OCI-LY7 (cell line): ENCODE results near the gene SLC12A3. TPM values are rescaled to one million over a fixed set of nuclear protein-coding genes. Genes with fewer than 3 reads are reported as not detected.

ENCODE experiments used
- BruUV-seq: library from RNA; stranded (reverse); fragments of 400-500 nt; replicated peaks from 2 replicates; lab custom pipeline; 2021; lab: Mats Ljungman, UMichigan
- CTCF ChIA-PET: fragments of 300-600 bp; sonication (Branson Sonifier 250); formaldehyde crosslinking; loops from one replicate; lab custom pipeline; 2022; ENCODE audit warnings: antibody characterized with exemption; ENCODE audit not compliant: unreplicated experiment; lab: Charles Lee
- POLR2A ChIA-PET: fragments of 300-600 bp; sonication (Branson Sonifier 250); formaldehyde crosslinking; loops from one replicate; lab custom pipeline; 2022; ENCODE audit warnings: antibody characterized with exemption; lab: Charles Lee
- DNase-seq: peaks from one replicate; pipeline ENCODE4 v3.0.0-alpha.2; 2015; ENCODE audit warnings: low spot score
- H2AFZ ChIP-seq: fragments of 200-600 bp; sonication (generic), shearing (Covaris generic); 2 replicates; pipeline ENCODE4 v1.6.1; 2014; ENCODE audit warnings: mild to moderate bottlenecking, antibody characterized with exemption, low read length, moderate library complexity
- H3K27ac ChIP-seq: fragments of 200-600 bp; sonication (generic); 2 replicates; pipeline ENCODE4 v1.5.1; 2014; ENCODE audit warnings: mixed run types, low read depth, mild to moderate bottlenecking, moderate library complexity, low read length, inconsistent platforms; ENCODE audit not compliant: poor library complexity, severe bottlenecking
- H3K36me3 ChIP-seq: fragments of 200-600 bp; sonication (generic); 2 replicates; pipeline ENCODE4 v1.6.1; 2014; ENCODE audit warnings: mild to moderate bottlenecking, antibody characterized with exemption, low read length, moderate library complexity, mixed read lengths; ENCODE audit not compliant: insufficient read depth
- H3K4me1 ChIP-seq: fragments of 200-600 bp; sonication (generic); 2 replicates; pipeline ENCODE4 v1.5.1; 2014; ENCODE audit warnings: mild to moderate bottlenecking, low read length; ENCODE audit not compliant: insufficient read depth, poor library complexity, severe bottlenecking
- H3K4me2 ChIP-seq: fragments of 200-600 bp; sonication (generic); 2 replicates; pipeline ENCODE4 v1.6.1; 2014; ENCODE audit warnings: mild to moderate bottlenecking, low read length
- H3K4me3 ChIP-seq: fragments of 200-600 bp; sonication (generic); 2 replicates; pipeline ENCODE4 v1.5.1; 2014; ENCODE audit warnings: mild to moderate bottlenecking, low read depth, low read length; ENCODE audit not compliant: poor library complexity, severe bottlenecking
- H3K79me2 ChIP-seq: fragments of 200-600 bp; sonication (generic); 2 replicates; pipeline ENCODE4 v1.6.1; 2016; ENCODE audit warnings: low read depth, mild to moderate bottlenecking, low read length, moderate library complexity, mixed read lengths; ENCODE audit not compliant: insufficient read depth
- H3K9me2 ChIP-seq: fragments of 200-600 bp; sonication (generic); 2 replicates; pipeline ENCODE4 v1.6.1; 2016; ENCODE audit warnings: mild to moderate bottlenecking, low read length, mixed read lengths; ENCODE audit not compliant: insufficient read depth
- H3K9me3 ChIP-seq: fragments of 200-600 bp; sonication (generic); 2 replicates; pipeline ENCODE4 v1.6.1; 2014; ENCODE audit warnings: mild to moderate bottlenecking, mixed run types, low read length, mixed read lengths
- H4K20me1 ChIP-seq: fragments of 200-600 bp; sonication (generic); 2 replicates; pipeline ENCODE4 v1.6.1; 2014; ENCODE audit warnings: mild to moderate bottlenecking, antibody characterized with exemption, low read length, moderate library complexity, mixed read lengths; ENCODE audit not compliant: insufficient read depth
- EZH2phosphoT487 ChIP-seq: fragments of 200-600 bp; sonication (generic); IDR thresholded peaks from 2 replicates; pipeline ENCODE4 v1.6.1; 2018; ENCODE audit warnings: low read depth, borderline replicate concordance, mild to moderate bottlenecking, mixed run types, antibody characterized with exemption, low read length, moderate library complexity, mixed read lengths
- intact Hi-C: fragments of 100-400 bp; cut with micrococcal nuclease; formaldehyde crosslinking; loops from one replicate; pipeline ENCODE4 v1.10.0; 2022; ENCODE audit not compliant: unreplicated experiment
- total RNA-seq, 2 experiments: library from RNA; depleted of rRNA in 1 of 2; stranded (reverse); fragments of >200 nt in 1 of 2; shearing (Covaris generic) in 1 of 2; gene quantifications; 2 replicates each; pipeline ENCODE4 v1.2.3, GENCODE V29; 2014 to 2022
- TF ChIP-seq, protein P1 (sequence below): fragments of 200-600 bp; sonication (generic); conservative IDR thresholded peaks from 2 replicates; pipeline ENCODE4 v1.5.1; 2014; ENCODE audit warnings: mild to moderate bottlenecking, antibody characterized with exemption, low read length, moderate library complexity, mixed read lengths

Gene SLC12A3
- total RNA-seq, 2 experiments from 2014 or later = 0.25 to 0.88 TPM

DNA sequence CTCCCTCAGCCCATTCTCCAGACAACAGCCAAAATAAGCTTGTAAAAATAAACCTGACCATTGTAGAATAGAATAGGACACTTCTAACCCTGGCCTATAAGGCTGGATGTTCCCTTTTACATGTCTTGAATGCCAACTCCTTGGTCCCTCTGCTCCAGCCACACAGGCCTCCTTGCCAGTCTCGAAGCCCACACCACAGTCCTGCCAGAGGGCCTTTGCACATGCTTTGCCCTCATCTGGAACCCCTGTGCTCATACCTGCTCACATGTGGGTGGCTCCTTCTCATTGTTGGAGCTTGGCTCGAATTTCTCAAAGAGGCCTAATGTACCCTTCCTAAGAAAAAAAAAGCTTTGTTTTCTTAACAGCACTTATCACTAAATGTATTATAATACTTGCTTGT is 5.4 kb upstream of the SLC12A3 start:
- H2AFZ ChIP-seq = peak overlapping the region; percentile 68; the same call in 1 of the 2 replicates
- no peaks in the 10 kb centered on the region for H3K79me2 ChIP-seq
- ChIA-PET CTCF (interaction anchor here (0.9 to 1.5 kb wide), 2 partner anchors 10 to 22 kb away, joined by 3 to 4 read pairs; no protein-coding TSS in a partner anchor), POLR2A (interaction anchor here (0.5 to 2.2 kb wide), 12 partner anchors 8 to 159 kb away, joined by 3 to 10 read pairs (median 3); no protein-coding TSS in a partner anchor)
- H3K9me3 ChIP-seq = no peaks in the 10 kb centered on the region
- intact Hi-C loops = loop anchor here (5.0 kb wide), 1 partner anchor 183 kb away; no protein-coding TSS in a partner anchor
- H3K4me1 ChIP-seq = peaks cover 47% of the 10 kb centered on the region
- DNase-seq = no peak
- TF ChIP-seq, protein P1, sequence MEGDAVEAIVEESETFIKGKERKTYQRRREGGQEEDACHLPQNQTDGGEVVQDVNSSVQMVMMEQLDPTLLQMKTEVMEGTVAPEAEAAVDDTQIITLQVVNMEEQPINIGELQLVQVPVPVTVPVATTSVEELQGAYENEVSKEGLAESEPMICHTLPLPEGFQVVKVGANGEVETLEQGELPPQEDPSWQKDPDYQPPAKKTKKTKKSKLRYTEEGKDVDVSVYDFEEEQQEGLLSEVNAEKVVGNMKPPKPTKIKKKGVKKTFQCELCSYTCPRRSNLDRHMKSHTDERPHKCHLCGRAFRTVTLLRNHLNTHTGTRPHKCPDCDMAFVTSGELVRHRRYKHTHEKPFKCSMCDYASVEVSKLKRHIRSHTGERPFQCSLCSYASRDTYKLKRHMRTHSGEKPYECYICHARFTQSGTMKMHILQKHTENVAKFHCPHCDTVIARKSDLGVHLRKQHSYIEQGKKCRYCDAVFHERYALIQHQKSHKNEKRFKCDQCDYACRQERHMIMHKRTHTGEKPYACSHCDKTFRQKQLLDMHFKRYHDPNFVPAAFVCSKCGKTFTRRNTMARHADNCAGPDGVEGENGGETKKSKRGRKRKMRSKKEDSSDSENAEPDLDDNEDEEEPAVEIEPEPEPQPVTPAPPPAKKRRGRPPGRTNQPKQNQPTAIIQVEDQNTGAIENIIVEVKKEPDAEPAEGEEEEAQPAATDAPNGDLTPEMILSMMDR = no peak
- TF ChIP-seq EZH2phosphoT487 = no peak
- no peaks in the 10 kb centered on the region for H4K20me1 ChIP-seq
- no peaks in the 10 kb centered on the region for H3K36me3 ChIP-seq
- peak overlapping the region; percentile 48 for H3K4me3 ChIP-seq
- peak overlapping the region; percentile 75 for H3K4me2 ChIP-seq
- no peaks in the 10 kb centered on the region for H3K9me2 ChIP-seq
- H3K27ac ChIP-seq = peak overlapping the region; percentile 85
- BruUV-seq = no TSS peak

DNA sequence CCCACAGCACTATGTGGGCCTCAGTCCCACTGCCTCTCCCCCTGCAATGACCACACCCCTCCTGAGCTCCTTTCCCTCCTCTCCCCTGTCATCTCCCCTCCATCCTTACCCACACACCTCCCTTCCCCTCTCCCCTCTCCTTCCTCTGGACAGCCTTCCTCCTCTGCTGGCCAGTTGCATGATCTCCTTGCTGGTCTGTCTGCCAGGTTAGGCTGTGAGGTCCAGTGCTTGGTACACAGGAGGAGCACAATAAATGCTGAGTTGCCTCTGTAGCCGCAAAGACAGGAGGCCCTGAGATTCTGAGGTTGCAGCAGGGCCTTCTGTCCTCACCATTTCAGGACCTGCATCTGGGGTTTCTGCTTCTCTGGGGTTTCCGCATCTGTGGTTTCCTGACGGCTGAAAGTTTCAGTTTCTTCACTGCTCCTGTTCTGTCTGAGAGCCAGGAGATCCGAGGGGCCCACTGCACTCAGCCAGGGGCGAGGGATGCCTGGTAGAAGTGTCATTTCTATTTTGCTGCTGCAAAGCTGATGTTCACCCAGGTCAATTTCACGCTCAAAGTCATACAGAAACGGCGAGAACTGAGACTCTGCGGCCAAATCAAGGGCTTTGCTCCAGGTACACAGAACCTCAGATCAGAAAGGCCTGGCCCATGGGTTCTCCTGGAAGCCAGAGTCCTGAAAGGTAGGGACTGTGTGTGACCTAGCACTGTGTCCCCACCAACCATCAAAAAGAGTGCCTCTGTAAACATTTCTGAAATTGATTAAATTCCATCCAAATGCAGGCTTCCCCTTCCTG is 4.6 kb upstream of the SLC12A3 start:
- Histone ChIP-seq H3K4me3 (peak overlapping the region; percentile 48), H3K4me1 (peaks cover 47% of the 10 kb centered on the region), H3K9me3 (no peaks in the 10 kb centered on the region), H4K20me1 (no peaks in the 10 kb centered on the region), H2AFZ (peak overlapping the region; percentile 68), H3K36me3 (no peaks in the 10 kb centered on the region), H3K9me2 (no peaks in the 10 kb centered on the region), H3K27ac (peak overlapping the region; percentile 85), H3K4me2 (peak overlapping the region; percentile 75), H3K79me2 (no peaks in the 10 kb centered on the region)
- TF ChIP-seq EZH2phosphoT487 = no peak
- TF ChIP-seq, protein P1 = no peak
- ChIA-PET POLR2A (interaction anchor here (0.5 to 2.2 kb wide), 10 partner anchors 8 to 160 kb away, joined by 3 to 10 read pairs (median 3); no protein-coding TSS in a partner anchor), CTCF (interaction anchor here (0.9 to 1.5 kb wide), 3 partner anchors 9 to 69 kb away, joined by 3 to 4 read pairs (median 4); no protein-coding TSS in a partner anchor)
- BruUV-seq = no TSS peak
- intact Hi-C loops = loop anchor here (5.0 kb wide), 1 partner anchor 182 kb away; no protein-coding TSS in a partner anchor
- peak; percentile 85 for DNase-seq
